Stimulated activated CD8-positive, alpha-beta memory T cell treated with anti-CD3 and anti-CD28 coated beads, Interleukin-15, amount 100 ng/mL, for 48 hours (primary cell): ENCODE results near the gene S100A12.
"Not testable (repeated sequence)": the region's sequence is repeated elsewhere in the genome, so short reads cannot be mapped to it uniquely, and the experiment has no call there.

Source experiments
- DNase-seq, 2 donors: peaks; one replicate each; pipeline ENCODE4 v3.0.0-alpha.2; 2020; ENCODE audit warnings: low read depth in 2 of 2

The S100A12 gene

DNA sequence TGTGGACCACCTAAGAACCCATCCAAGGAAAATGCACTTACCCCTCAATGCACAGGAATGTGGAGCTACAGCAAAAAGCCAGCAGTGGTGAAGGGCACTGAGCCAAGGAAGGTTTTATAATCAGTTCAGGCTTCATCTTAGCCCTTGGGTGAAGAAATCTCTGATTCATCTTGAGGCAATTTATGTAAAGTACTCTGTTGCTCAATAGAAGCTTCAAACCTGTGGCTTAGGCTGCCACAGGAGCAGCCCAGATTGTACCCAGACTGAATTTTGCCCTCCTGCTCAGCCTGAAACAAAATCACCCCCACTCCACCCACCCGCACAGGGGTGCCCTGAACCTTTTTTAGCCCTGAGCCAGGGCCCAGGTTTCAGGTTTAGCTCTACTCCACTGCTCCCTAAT is at the start of gene S100A12:
Gene S100A12, minus strand, starts transcription at position 111 of the 400 bp plus-strand sequence. CDS start 1,029 bp downstream, outside the sequence.
- DNase-seq: no peak

DNA sequence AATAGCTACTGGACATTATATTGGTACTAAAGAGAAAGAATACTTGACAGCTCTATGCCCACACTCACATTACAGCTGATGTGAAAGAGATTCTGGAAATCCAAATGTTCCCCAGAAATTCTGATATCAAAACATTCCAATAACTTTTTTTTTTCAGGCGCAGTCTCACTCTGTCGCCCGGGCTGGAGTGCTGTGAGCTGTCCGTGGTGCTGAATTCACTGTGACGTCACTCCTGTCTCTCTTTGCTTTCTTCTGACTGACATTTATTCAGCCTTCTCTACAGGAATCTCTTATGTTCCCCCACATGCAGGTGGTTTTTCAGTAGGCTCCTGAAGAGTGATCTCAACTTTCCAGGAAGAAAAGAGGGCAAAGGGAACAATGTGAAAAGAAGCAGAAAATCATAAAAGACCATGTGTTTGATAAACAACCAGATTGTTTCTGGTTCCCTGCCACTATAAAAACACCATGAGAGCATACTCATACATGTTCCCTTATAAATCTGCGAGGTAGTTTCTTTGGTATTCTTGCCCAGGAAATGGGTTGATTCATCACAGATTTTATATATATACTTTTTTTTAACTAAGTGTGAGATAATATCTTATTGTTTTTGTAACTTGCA is 47.1 kb upstream of the S100A12 start:
- DNase-seq: peak; percentile 10 to 18

DNA sequence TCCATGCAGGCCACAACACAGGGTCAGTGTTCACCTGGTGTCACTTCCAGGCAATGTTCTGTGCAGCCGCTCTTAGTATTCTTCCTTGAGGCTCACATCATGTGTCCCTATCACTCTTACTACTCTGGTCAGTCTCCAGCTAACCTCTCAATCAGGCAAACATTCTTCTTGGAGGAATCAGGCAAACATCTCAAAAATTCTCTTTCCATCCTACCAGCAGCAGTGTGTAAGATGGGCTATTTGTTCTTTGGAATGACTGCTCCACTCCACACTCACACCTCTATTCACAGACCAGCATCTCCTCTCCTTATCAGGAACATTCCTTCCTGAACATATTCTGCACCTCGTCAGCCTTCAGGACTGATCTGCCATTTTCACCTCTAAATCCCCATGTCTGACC is 44.9 kb upstream of the S100A12 start:
- no peak for DNase-seq

DNA sequence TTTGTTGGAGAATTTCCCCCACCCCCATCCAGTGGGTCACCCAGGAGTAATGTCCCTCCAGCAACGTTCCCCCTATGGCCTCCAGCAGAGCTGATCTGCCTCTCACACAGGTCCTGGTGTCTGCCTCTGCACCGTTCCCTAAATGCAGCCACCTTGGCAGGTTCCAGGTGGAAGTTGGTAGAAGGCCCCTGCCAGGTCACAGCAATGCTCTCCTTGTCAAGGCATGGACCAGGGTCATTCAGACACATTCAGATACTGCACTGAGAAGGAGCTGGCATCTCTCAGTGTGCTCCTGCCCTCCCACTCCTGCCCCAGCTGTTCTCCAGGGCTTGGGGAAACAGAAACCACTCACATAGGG is 44.0 kb upstream of the S100A12 start:
- DNase-seq: not testable (repeated sequence)

DNA sequence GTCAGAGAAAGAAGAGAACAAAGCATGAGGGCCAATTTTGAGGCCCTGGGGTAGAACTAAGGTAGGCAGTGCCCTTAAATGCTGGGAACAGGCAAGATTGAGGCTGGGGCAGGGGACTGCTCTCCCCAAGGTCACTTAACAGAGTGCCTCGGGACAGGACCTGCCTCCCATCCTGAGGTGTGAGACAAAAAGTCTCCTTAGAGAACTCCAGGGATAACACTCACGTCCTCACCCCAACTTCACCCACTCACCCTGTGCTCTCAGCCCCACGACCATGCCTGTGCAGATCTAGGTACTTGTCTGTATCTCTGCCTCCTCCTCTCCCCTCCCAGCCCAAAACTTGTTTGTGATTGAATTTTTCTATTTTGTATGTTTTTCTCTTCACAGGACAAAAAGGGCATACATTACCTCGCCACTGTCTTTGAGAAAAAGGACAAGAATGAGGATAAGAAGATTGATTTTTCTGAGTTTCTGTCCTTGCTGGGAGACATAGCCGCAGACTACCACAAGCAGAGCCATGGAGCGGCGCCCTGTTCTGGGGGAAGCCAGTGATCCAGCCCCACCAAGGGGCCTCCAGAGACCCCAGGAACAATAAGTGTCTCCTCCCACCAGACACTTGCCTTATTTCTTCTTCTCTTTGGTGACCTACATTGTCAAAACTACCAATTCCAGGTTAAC is 43.5 kb upstream of the S100A12 start:
- not testable (repeated sequence) for DNase-seq

DNA sequence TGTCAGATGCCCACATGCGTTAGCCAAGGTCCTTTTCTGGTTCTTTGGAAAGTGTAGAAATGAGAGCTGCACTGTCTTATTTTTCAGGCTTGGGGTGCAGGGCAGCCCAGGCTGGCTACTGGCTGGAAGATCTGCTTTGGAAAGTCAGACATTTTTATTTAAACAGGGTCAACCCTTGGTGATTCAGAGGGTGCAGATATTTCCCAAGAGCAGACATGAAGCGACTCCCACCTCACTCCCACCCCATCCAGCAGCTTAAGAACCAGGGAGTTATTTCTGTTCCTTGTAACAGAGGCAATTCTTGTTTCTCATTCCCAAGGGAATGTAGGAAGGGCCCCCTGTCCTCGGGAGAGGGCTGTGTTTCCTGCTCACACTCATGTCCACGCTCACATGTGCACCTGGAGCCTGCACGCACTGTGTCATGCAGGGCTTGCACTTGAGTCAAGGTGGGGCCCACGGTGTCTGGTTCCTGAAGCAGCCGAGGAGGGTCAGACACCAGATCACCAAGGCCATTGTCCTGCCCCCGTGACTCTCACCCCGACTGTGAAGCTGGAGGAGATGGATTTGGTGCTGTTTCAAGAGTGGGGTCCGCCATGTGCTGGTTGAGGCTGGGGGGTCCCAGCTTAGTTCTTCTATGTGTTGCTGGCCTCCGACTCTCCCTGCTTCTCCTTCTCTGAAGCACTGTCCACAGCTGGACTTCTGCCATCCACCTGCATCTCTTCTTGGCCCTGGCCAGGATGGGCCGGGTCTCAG is 41.9 kb upstream of the S100A12 start:
- DNase-seq: no peak

DNA sequence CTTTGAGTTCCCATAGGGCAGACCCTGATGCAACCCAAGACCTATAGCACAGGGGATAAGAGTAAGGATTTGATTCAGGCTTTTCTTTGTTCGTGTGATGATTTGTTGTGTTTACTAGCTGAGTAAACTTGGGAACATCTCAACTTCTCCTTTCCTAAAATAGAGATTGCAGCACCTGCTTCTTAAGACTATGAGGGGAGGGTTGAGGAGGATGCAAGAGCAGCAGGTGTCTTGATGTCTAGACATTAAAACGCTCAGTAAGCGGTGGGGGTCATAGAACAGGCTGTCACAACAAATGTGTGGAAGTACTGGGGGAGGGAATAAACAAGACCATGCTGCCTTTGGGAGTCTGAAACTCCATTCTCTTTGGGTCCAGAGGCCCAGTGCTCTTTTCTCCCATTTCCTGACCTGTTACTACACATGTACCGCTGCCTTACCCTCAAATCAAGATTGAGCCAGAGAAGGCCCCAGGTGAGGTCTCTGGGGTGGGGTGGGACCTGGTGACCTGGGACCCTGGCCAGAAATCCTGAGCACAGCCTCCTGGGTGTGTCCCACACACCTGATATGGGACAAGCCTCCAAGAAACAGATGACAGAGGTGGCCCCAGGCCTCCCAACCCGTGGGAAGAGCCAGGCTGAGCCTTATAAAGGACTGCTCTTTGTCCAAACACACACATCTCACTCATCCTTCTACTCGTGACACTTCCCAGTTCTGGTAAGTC is 40.6 kb upstream of the S100A12 start, which contains the start of gene S100A7A:
Gene S100A7A, plus strand, starts transcription at position 671 of the 721 bp plus-strand sequence. CDS start 1,563 bp downstream, outside the sequence.
- no peak for DNase-seq

DNA sequence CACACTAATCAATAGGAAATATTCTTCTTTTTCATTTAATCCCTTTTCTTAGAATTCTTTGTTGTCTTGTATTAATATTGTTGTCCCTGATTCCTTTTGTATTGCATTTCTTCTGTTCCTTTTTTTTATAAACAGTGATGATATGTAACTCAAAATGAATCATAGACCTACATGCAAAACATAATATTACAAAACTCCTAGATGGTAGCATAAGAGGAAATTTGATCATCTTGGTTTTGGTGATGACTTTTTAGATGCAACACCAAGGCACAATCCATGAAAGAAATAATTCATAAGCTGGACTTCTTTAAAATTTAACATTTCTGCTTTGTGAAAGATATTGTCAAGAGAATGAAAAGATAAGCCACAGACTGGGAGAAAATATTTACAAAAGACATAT is 38.5 kb upstream of the S100A12 start:
- DNase-seq: not testable (repeated sequence)

DNA sequence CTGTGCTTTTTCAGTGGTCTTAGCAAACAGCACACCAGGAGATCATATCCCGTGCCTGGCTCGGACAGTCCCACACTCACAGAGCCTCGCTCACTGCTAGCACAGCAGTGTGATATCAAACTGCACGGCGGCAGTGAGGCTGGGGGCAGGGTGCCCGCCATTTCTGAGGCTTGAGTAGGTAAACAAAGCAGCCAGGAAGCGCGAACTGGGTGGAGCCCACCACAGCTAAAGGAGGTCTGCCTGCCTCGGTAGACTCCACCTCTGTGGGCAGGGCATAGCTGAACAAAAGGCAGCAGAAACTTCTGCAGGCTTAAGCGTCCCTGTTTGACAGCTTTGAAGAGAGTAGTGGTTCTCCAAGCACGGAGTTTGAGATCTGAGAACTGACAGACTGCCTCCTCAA is 31.9 kb upstream of the S100A12 start:
- not testable (repeated sequence) for DNase-seq

DNA sequence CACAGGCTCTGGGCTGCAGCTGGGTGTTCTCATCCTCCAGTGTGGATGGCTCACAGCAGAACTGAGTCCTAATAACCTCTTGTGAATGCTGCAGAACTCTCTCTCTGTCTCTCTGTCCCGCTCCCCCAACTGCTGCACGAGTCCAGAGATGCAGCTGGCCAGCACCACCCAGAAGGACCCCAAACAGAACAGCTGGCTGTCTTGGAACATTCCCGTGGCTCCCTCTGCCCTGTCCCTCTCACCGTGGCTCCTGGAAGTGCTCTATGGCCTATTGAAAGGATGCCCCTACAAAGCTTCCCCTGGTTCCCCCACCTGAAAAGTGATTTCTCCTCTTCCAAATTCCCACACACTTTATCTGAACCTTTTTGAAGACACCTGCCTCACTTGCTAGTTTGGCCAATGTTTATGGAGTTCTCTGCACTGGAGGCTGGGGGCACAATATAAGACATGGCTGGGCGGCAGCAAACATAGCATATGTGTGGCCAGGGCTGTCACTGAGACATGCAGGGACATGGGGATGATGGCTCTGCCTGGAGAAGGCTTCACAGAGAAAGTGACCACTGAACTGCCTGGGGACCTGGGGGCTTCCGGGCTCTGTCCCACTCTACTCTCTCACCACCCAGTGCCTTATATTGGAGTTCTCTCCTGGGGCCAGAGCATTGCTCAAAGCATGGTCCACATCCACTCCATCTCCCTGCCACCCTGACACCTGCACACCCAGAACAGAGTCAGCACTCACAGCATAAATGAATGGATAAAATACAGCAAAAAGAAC is 30.6 kb upstream of the S100A12 start:
- DNase-seq: not testable (repeated sequence)

DNA sequence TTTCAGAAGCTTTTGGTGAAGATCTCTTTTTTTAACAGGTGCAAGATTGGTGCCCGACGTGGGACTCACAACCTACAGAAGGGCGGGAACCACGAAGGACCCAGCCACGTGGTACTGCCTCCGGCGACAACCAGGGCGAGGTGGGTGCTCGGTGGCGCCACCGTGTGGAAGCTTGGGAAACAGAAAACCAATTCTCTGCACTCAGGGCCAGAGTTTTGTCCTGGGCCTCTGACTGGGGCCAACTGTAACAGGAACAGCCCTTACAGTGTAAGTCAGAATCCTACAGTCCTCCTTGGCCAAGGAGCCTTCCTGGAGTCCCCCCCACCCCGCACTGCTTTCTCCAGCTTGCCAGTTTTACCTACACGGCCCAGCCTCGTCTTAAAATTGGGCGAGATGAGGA is 29.3 kb upstream of the S100A12 start:
- peak; percentile 17 to 38 for DNase-seq

DNA sequence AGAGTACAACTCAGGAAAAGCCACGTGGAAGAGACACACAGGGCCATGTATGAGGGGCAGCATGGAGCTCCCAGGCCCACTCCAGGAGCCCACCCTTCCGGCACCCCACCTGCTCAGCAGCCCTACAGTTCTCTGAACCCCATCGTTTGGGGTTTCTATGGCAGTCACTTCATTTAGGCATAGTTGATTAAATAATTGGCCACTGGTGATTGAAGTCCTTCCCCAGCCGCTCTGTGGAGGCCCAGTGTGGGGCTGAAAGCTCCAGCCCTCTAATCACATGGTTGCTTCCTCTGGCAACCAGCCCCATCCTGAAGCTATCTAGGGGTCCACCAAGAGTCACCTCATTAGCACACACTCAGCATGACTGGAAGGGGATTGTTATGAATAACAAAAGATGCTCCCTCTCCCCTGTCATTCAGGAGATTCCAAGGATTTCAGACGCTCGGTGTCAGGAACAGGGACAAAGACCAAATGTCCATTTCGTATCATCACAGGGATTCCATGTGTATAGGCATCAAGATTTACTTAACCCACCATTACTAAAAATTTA is 28.7 kb upstream of the S100A12 start:
- no peak for DNase-seq

DNA sequence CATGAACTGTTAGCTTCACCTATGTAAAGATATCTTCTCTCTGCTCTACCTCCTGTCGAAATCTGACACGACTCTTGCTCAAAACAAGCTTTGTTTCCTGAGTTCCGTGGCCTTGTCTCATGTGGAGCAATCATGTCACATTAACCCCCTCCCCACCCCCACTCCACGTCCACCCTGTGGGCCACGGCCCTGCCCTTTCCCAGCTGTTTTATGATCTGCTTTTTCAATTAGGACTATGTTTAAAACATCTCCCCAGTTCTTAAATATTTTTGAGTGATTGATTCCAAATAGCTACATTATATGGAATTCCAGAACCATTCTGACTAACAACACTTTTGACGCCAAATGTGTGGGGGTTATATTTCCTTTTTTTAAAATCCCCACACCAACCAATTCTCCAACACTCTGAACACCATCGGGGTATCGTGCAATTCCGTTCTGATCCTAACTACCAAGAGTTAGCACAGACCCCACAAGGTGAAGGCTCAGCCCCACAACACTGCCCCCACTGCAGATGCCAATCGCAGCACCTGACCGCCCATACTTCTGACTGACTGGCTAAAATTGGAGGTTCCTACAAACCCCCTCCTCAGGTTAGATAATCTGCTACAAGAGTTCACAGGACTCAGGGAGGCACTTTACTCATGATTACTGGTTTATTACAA is 28.1 kb upstream of the S100A12 start:
- DNase-seq: no peak

DNA sequence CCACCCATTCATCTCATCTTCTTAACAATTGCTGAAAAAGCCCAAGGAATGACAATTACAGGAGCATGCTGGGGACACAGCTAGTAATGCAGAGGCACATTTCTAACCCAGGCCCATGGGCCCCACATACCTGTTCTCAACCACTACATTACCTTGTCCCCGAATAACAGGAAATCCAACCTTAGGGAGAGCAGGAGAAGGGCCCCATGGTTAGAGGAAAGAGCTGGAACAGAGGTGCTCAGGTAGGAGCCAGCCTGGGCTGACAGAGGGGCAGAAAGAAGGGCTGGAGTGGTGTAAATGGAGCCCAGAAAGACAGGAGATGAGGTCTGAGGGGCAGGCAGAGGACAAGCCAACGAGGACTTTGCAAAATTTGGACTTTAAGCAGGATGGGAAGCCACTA is 26.8 kb upstream of the S100A12 start:
- DNase-seq: no peak

DNA sequence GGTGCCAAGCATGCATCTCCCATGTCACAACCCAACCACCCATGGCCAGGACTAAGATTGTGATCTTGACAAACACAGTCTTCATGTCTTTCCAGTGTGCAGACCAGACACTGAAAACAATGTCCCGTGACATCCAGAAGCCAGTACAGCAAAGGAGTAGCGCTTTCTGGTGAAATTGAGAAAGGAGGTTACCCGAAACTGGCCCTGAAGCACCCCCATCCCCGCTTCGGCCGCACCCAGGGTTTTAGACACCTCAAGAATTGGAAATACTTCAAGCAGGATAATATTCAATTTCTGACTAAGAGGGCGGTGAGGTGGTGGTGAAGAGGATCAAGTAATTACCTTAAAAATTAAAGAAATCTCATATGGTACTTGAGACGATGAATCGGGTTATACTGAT is 26.0 kb upstream of the S100A12 start:
- DNase-seq: no peak

DNA sequence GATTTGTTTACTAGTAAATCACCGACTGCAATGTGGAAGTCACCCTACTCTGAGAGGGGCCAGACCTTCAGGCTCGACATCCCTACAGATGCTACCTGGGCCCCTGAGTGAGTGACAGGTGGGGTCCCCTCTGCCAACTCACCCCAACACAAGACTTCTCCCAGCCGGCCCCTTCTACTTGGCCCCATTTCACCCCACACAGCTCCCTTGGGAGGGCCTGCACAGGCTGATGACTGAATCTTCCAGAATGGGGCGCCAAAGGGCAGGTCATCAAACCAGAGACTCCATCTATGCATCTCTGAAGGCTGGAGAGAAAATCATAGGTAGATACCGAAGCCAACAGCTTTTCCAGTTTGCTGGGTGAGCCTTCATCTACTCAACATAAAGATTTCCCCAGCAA is 24.8 kb upstream of the S100A12 start:
- DNase-seq: no peak

DNA sequence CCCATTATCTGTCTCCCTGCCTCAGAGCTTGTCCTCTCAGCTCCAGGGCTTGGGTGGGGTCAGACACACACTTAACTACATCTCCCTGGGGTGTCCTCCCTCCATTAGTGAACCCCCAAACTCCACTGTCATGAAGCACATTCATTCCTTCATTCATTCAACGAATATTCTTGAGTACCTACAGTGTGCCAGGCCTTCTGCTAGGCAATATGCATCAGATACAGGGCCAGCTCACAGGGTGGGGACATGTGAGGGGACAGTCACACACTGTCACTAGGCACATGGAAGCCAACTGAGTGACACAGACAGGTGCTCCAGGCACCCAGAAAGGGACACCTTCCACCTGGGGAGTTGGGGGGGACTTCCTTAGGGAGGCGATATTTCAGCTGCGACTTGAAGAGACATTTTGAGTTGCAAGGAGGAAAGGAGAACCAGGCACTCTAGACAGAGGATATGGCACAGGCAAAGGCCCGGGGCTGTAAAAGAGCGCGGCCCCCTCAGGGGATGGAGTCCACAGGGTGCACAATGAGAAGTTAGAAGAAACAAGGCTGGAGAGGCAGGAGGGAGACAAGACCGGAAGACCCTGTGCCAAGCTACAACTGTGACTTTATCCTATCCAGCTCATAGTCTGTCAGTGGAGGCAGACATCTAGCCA is 24.1 kb upstream of the S100A12 start:
- no peak for DNase-seq

DNA sequence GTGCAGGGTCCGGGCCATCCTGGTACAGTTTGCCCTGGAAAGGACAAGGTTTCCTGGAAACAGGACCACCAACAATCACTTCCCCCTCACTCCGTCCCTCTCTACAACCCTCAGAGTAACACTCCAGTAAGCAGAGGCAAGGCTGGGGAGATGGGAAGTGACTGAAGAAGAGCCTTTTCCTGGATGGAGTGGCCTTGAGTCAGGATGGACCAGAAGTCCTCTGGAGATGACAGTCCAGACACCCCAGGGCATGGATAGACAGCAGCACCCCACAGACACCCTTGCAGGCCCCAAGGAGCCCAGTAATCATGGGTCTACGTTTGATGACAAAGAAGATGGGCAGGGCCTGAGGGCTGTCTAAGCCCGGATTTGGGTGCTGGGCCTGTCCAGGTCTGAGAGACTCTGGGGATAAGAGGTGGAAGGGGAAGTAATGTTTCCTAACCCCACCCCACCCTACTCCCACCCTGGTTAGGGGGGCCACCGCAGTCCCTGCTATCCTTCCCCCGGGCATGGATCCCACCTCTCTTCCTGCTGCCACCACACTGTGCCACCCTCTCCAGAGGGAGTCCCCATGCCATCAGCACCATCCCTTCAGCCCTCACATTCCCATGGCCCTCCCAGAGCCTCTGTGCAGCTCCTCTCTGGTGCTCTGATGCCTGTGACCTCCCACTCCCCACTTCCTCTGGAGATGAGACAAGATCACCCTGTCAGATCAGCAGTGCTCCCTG is 22.7 kb upstream of the S100A12 start:
- DNase-seq: no peak
